Esophagus mucosa (tissue), 1 donor: Measurements from ENCODE around the gene GPR139. TPM values are rescaled to one million over a fixed set of nuclear protein-coding genes. Genes with fewer than 3 reads are reported as not detected.
A peak's percentile ranks its signal among the peaks of the same experiment; 100 is the strongest.

Experiments
- ATAC-seq: fragments of 200-7000 bp; cut with Tn5 transposase; one replicate; pipeline ENCODE4 v1.9.1; 2020
- total RNA-seq: library from RNA; stranded (reverse); gene quantifications from one replicate; pipeline ENCODE4 v1.2.4, GENCODE V29; 2023
- donor health status: DM: yes; HTN: yes; CAD: no.

Gene GPR139
- total RNA-seq, 1 donor from 2014 or later: not detected

- no peak for ATAC-seq
These were observed 20.4 kb downstream of the GPR139 start for GRCh38 chr16:20053336-20053735.

- ATAC-seq: no peak
These were observed 22.1 kb downstream of the GPR139 start for GRCh38 chr16:20051611-20052010.

GRCh38 chr16:20051147-20051546 is 22.5 kb downstream of the GPR139 start:
- no peak for ATAC-seq

GRCh38 chr16:20049831-20050230 is 23.9 kb downstream of the GPR139 start:
- ATAC-seq: peak; percentile 45

- ATAC-seq: no peak
These were observed 27.8 kb downstream of the GPR139 start for GRCh38 chr16:20045886-20046285.

GRCh38 chr16:20042848-20043247 is 30.8 kb downstream of the GPR139 start:
- ATAC-seq: no peak

GRCh38 chr16:20041924-20042596 is 31.6 kb downstream of the GPR139 start:
- no peak for ATAC-seq

GRCh38 chr16:20040011-20040410 is 33.7 kb downstream of the GPR139 start:
- no peak for ATAC-seq

- no peak for ATAC-seq
These were observed 44.1 kb downstream of the GPR139 start for GRCh38 chr16:20029611-20030010.

GRCh38 chr16:20026361-20027072 is 47.2 kb downstream of the GPR139 start:
- ATAC-seq: no peak

GRCh38 chr16:20023190-20023589 is 50.5 kb downstream of the GPR139 start:
- no peak for ATAC-seq

- ATAC-seq: no peak
These were observed 52.7 kb downstream of the GPR139 start for GRCh38 chr16:20020976-20021375.

- no peak for ATAC-seq
These were observed 53.6 kb downstream of the GPR139 start for GRCh38 chr16:20020083-20020482.

- ATAC-seq: no peak
These were observed 57.5 kb downstream of the GPR139 start for GRCh38 chr16:20016234-20016633.

- ATAC-seq: no peak
These were observed 68.8 kb downstream of the GPR139 start for GRCh38 chr16:20004931-20005330.

GRCh38 chr16:20002936-20003335 is 70.8 kb downstream of the GPR139 start:
- ATAC-seq: no peak

GRCh38 chr16:20001856-20002707 is 71.6 kb downstream of the GPR139 start:
- no peak for ATAC-seq

- no peak for ATAC-seq
These were observed 76.0 kb downstream of the GPR139 start for GRCh38 chr16:19997734-19998133.

GRCh38 chr16:19997264-19997663 is 76.4 kb downstream of the GPR139 start:
- ATAC-seq: no peak

- no peak for ATAC-seq
These were observed 79.1 kb downstream of the GPR139 start for GRCh38 chr16:19994466-19995170.

- no peak for ATAC-seq
These were observed 82.1 kb downstream of the GPR139 start for GRCh38 chr16:19991614-19992013.

GRCh38 chr16:19984135-19984534 is 89.6 kb downstream of the GPR139 start:
- no peak for ATAC-seq
